GM10248 (cell line): Measurements from ENCODE around the gene PSMA8.

ENCODE experiments used
- CTCF ChIA-PET: fragments of 300-600 bp; sonication (Branson Sonifier 250); formaldehyde crosslinking; extraction: SDS; loops from one replicate; lab custom pipeline; 2021; ENCODE audit warnings: antibody characterized with exemption; lab: Yijun Ruan, JAX
- POLR2A ChIA-PET: fragments of 350-650 bp; sonication (Branson Sonifier 250); formaldehyde crosslinking; extraction: SDS; loops from one replicate; lab custom pipeline; 2020; ENCODE audit warnings: antibody characterized with exemption; lab: Yijun Ruan, JAX
- DNase-seq: peaks from one replicate; pipeline ENCODE4 v3.0.0; 2012; ENCODE audit errors: extremely low spot score
- CTCF ChIP-seq: IDR thresholded peaks from 2 replicates; pipeline ENCODE4 v1.5.1; 2012; ENCODE audit warnings: mild to moderate bottlenecking, low read depth; ENCODE audit errors: extremely low read depth, missing control alignments, control extremely low read depth

Gene PSMA8

GRCh38 chr18:26091047-26091630 is 42.5 kb upstream of the PSMA8 start:
- DNase-seq = peak; percentile 66
- ChIA-PET POLR2A (no interaction called here), CTCF (no interaction called here)
- no peak for TF ChIP-seq CTCF

GRCh38 chr18:26096852-26097251 is 36.8 kb upstream of the PSMA8 start:
- POLR2A ChIA-PET = no interaction called here
- CTCF ChIA-PET = interaction anchor here (1.4 kb wide), 1 partner anchor 37 kb away, joined by 3 read pairs; the partner anchor contains the start of gene PSMA8
- no peak for DNase-seq
- TF ChIP-seq CTCF = no peak

- POLR2A ChIA-PET = no interaction called here
- DNase-seq = no peak
- TF ChIP-seq CTCF = no peak
- CTCF ChIA-PET = interaction anchor here (1.4 kb wide), 1 partner anchor 36 kb away, joined by 3 read pairs; the partner anchor contains the start of gene PSMA8
Measured at GRCh38 chr18:26097563-26097962, 36.1 kb upstream of the PSMA8 start.

DNA sequence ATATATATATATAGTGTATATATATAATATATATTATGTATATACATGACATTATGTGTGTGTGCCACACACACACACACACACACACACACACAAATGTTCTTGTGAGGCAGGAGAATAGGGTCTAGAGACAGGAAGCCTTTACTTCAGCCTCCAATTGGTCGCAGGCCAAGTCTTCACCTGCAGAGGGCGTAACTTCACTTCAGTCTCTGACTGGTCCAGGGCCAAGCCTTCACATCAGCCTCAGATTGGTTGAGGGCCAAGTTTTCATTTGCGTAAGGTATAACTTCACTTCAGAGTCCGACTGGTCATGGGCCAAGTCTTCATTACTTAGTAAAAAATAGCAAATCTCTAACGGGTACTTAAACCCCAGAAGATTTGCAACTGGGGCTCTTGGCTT is 30.1 kb upstream of the PSMA8 start:
- ChIA-PET POLR2A (no interaction called here), CTCF (interaction anchor here (1.0 kb wide), 2 partner anchors 14 to 78 kb away, joined by 3 read pairs; no protein-coding TSS in a partner anchor)

GRCh38 chr18:26104035-26104434 is 29.6 kb upstream of the PSMA8 start:
- CTCF ChIA-PET = no interaction called here
- no peak for DNase-seq
- no peak for TF ChIP-seq CTCF
- POLR2A ChIA-PET = no interaction called here

More for the DNA sequence above, 30.1 kb upstream of the PSMA8 start:
- no peak for DNase-seq
- TF ChIP-seq CTCF = no peak

- no peak for DNase-seq
- ChIA-PET CTCF (no interaction called here), POLR2A (no interaction called here)
- TF ChIP-seq CTCF = no peak
Measured at GRCh38 chr18:26119246-26119645, 14.4 kb upstream of the PSMA8 start.
